SK-N-SH (cell line): Measurements from ENCODE around the gene IFIT1. TPM values are rescaled to one million over a fixed set of nuclear protein-coding genes. Genes with fewer than 3 reads are reported as not detected.

Experiments
- CTCF ChIA-PET: fragments of 300-600, 350-600 bp; formaldehyde crosslinking; extraction: SDS; loops from one replicate; lab custom pipeline; 2021; lab: Yijun Ruan, JAX
- POLR2A ChIA-PET: fragments of 350-600 bp; sonication (Branson Sonifier 250); formaldehyde crosslinking; extraction: SDS; loops from one replicate; lab custom pipeline; 2020; ENCODE audit warnings: antibody characterized with exemption, inconsistent platforms; lab: Yijun Ruan, JAX
- DNase-seq: peaks from one replicate; pipeline ENCODE4 v3.0.0; 2012
- H2AFZ ChIP-seq: fragments of 200-600 bp; sonication (generic); 2 replicates; pipeline ENCODE4 v1.8.1; 2016; ENCODE audit warnings: antibody characterized with exemption, mild to moderate bottlenecking, low read depth
- H3F3A ChIP-seq: fragments of 200-600 bp; sonication (generic); replicated peaks from 2 replicates; pipeline ENCODE3; 2016; ENCODE audit warnings: antibody characterized with exemption, mild to moderate bottlenecking; ENCODE audit not compliant: insufficient read depth
- H3K27ac ChIP-seq, 2 experiments: fragments of 200-500 bp in 1 of 2; fragments of 200-600 bp in 1 of 2; sonication (Bioruptor generic) in 1 of 2; sonication (generic), shearing (Covaris generic) in 1 of 2; 2 replicates each; pipeline versions ENCODE4 v1.5.1 to v1.6.1; 2014 to 2016; ENCODE audit warnings: low read depth in 2 of 2, inconsistent platforms in 1 of 2, low read length in 1 of 2, mild to moderate bottlenecking in 1 of 2, mixed read lengths in 1 of 2
- H3K27me3 ChIP-seq: fragments of 200-600 bp; sonication (generic), shearing (Covaris generic); 2 replicates; pipeline ENCODE4 v1.6.1; 2016; ENCODE audit warnings: mixed run types; ENCODE audit not compliant: insufficient read depth
- H3K36me3 ChIP-seq, 2 experiments: fragments of 200-500 bp in 1 of 2; fragments of 200-600 bp in 1 of 2; sonication (Bioruptor generic) in 1 of 2; sonication (generic) in 1 of 2; replicated peaks in 1 of 2; 2 replicates each; pipeline versions ENCODE3 to v1.5.1; 2014 to 2016; ENCODE audit warnings: low read length in 1 of 2, mild to moderate bottlenecking in 1 of 2; ENCODE audit not compliant: insufficient read depth in 2 of 2, control insufficient read depth in 1 of 2
- H3K4me1 ChIP-seq, 2 experiments: fragments of 200-500 bp in 1 of 2; fragments of 200-600 bp in 1 of 2; sonication (Bioruptor generic) in 1 of 2; sonication (generic), shearing (Covaris generic) in 1 of 2; 2 replicates each; pipeline versions ENCODE4 v1.5.1 to v1.6.1; 2014 to 2016; ENCODE audit warnings: low read depth in 1 of 2, low read length in 1 of 2, mixed run types in 1 of 2; ENCODE audit not compliant: insufficient read depth in 2 of 2, control insufficient read depth in 1 of 2
- H3K4me2 ChIP-seq: fragments of 200-600 bp; sonication (generic), shearing (Covaris generic); 2 replicates; pipeline ENCODE4 v1.6.1; 2017; ENCODE audit warnings: mixed run types
- H3K4me3 ChIP-seq, 2 experiments: fragments of 200-500 bp in 1 of 2; fragments of 200-600 bp in 1 of 2; sonication (Bioruptor generic) in 1 of 2; sonication (generic), shearing (Covaris generic) in 1 of 2; 2 replicates each; pipeline versions ENCODE4 v1.5.1 to v1.8.1; 2014 to 2016; ENCODE audit warnings: low read depth in 2 of 2, inconsistent platforms in 1 of 2, low read length in 1 of 2, mild to moderate bottlenecking in 1 of 2, mixed read lengths in 1 of 2, moderate library complexity in 1 of 2
- H3K79me2 ChIP-seq: fragments of 200-600 bp; sonication (generic); 2 replicates; pipeline ENCODE4 v1.8.1; 2017; ENCODE audit warnings: mild to moderate bottlenecking; ENCODE audit not compliant: insufficient read depth
- H3K9ac ChIP-seq: fragments of 200-600 bp; sonication (generic); 2 replicates; pipeline ENCODE4 v1.6.1; 2017; ENCODE audit warnings: mixed run types
- H3K9me2 ChIP-seq: fragments of 200-600 bp; sonication (generic); 2 replicates; pipeline ENCODE4 v1.6.1; 2017; ENCODE audit warnings: mixed run types
- H3K9me3 ChIP-seq: fragments of 200-600 bp; sonication (generic); 2 replicates; pipeline ENCODE4 v1.6.1; 2017; ENCODE audit warnings: mixed run types, mild to moderate bottlenecking, moderate library complexity
- H4K20me1 ChIP-seq: fragments of 200-600 bp; sonication (generic); 2 replicates; pipeline ENCODE4 v1.6.1; 2017; ENCODE audit warnings: mild to moderate bottlenecking, mixed run types; ENCODE audit not compliant: insufficient read depth
- CHD2 ChIP-seq: fragments of 150-350 bp; IDR thresholded peaks from 2 replicates; pipeline ENCODE4 v1.6.1; 2018; ENCODE audit warnings: low read length; ENCODE audit not compliant: partially characterized antibody
- ELF1 ChIP-seq: IDR thresholded peaks from 2 replicates; pipeline ENCODE4 v1.4.0; 2012
- EP300 ChIP-seq, 2 experiments: IDR thresholded peaks; 2 replicates each; pipeline versions ENCODE4 v1.4.0 to v1.6.1; 2012; ENCODE audit warnings: borderline replicate concordance in 1 of 2, low read depth in 1 of 2, low read length in 1 of 2
- EZH2phosphoT487 ChIP-seq: fragments of 200-600 bp; sonication (generic); IDR thresholded peaks from 2 replicates; pipeline ENCODE4 v1.6.1; 2017; ENCODE audit warnings: low read depth, mixed run types, mild to moderate bottlenecking, antibody characterized with exemption, moderate library complexity, borderline replicate concordance
- FOSL2 ChIP-seq: IDR thresholded peaks from 2 replicates; pipeline ENCODE4 v1.4.0; 2012; ENCODE audit warnings: low read depth, mild to moderate bottlenecking, moderate library complexity, borderline replicate concordance
- FOXJ3 ChIP-seq: sonication (generic); formaldehyde crosslinking; IDR thresholded peaks from 2 replicates; pipeline ENCODE4 v1.5.1; 2020; ENCODE audit warnings: mild to moderate bottlenecking, missing genetic modification reagents
- FOXM1 ChIP-seq: IDR thresholded peaks from 2 replicates; pipeline ENCODE4 v1.4.0; 2012; ENCODE audit warnings: low read depth, mild to moderate bottlenecking
- GABPA ChIP-seq: IDR thresholded peaks from 2 replicates; pipeline ENCODE4 v1.4.0; 2012; ENCODE audit warnings: low read depth, mild to moderate bottlenecking
- GATA2 ChIP-seq: sonication (generic); formaldehyde crosslinking; IDR thresholded peaks from 2 replicates; pipeline ENCODE4 v1.5.0; 2020; ENCODE audit warnings: mild to moderate bottlenecking, missing genetic modification reagents
- IRF3 ChIP-seq: fragments of 150-350 bp; IDR thresholded peaks from 2 replicates; pipeline ENCODE4 v1.6.1; 2016; ENCODE audit warnings: mild to moderate bottlenecking, low read depth, low read length
- JUND ChIP-seq: IDR thresholded peaks from 2 replicates; pipeline ENCODE4 v1.4.0; 2012
- MAX ChIP-seq: IDR thresholded peaks from 2 replicates; pipeline ENCODE4 v1.4.0; 2012; ENCODE audit warnings: low read depth
- MXI1 ChIP-seq: IDR thresholded peaks from 2 replicates; pipeline ENCODE4 v1.6.1; 2012; ENCODE audit warnings: mild to moderate bottlenecking, low read depth, low read length, improper control_type of control experiment
- NRF1 ChIP-seq: IDR thresholded peaks from 2 replicates; pipeline ENCODE4 v1.6.1; 2012; ENCODE audit warnings: low read depth, mild to moderate bottlenecking, low read length
- PBX3 ChIP-seq: IDR thresholded peaks from 2 replicates; pipeline ENCODE4; 2012
- RAD21 ChIP-seq: IDR thresholded peaks from 2 replicates; pipeline ENCODE4 v1.6.1; 2012; ENCODE audit warnings: mild to moderate bottlenecking, low read length
- RXRA ChIP-seq: IDR thresholded peaks from 2 replicates; pipeline ENCODE4 v1.4.0; 2012; ENCODE audit warnings: low read depth, mild to moderate bottlenecking, borderline replicate concordance
- SMC3 ChIP-seq: IDR thresholded peaks from 2 replicates; pipeline ENCODE4 v1.6.1; 2012; ENCODE audit warnings: low read depth, low read length, improper control_type of control experiment
- TAF1 ChIP-seq: IDR thresholded peaks from 2 replicates; pipeline ENCODE4 v1.6.1; 2012; ENCODE audit warnings: low read depth, mild to moderate bottlenecking, low read length, moderate library complexity, borderline replicate concordance
- TCF12 ChIP-seq: IDR thresholded peaks from 2 replicates; pipeline ENCODE4 v1.4.0; 2012
- USF1 ChIP-seq: IDR thresholded peaks from 2 replicates; pipeline ENCODE4 v1.4.0; 2012; ENCODE audit warnings: low read depth, borderline replicate concordance
- USF2 ChIP-seq: fragments of 150-350 bp; IDR thresholded peaks from 2 replicates; pipeline ENCODE4 v1.6.1; 2017; ENCODE audit warnings: antibody characterized with exemption, low read length, low read depth, borderline replicate concordance
- YY1 ChIP-seq: IDR thresholded peaks from 2 replicates; pipeline ENCODE4 v1.4.0; 2012; ENCODE audit warnings: low read depth, mild to moderate bottlenecking
- ZBTB33 ChIP-seq: IDR thresholded peaks from 2 replicates; pipeline ENCODE4 v1.4.0; 2012; ENCODE audit warnings: low read depth, borderline replicate concordance
- WGBS: methylation state at CpG from one replicate; pipeline ENCODE4 v1.1.6; 2017; ENCODE audit warnings: low lambda C conversion rate; 5-methylcytosine and 5-hydroxymethylcytosine counted together
- polyA plus RNA-seq, 3 experiments: library from polyadenylated mRNA; depleted of rRNA; stranded (reverse); fragments of >200 nt; gene quantifications; 2 replicates each; pipeline ENCODE4 v1.2.3, GENCODE V29; 2012

Gene IFIT1
- polyA plus RNA-seq, 1 of the 3 experiments (the other 2 are of a cell fraction): 4.4 TPM

GRCh38 chr10:89427629-89428028 lies 35.2 kb downstream of the IFIT1 start (continued):
- peak; percentile 88 for TF ChIP-seq FOSL2
- no peak for TF ChIP-seq NRF1
- TF ChIP-seq RAD21: no peak
- TF ChIP-seq IRF3: no peak
- 0 out of 2 replicates have a peak, but pooled peaks have one; percentile 21 for TF ChIP-seq MAX
- TF ChIP-seq ELF1: no peak
- no peak for TF ChIP-seq USF1

GRCh38 chr10:89428877-89429276 lies 36.5 kb downstream of the IFIT1 start:
- H3F3A ChIP-seq: no peaks in the 10 kb centered on the region
- H2AFZ ChIP-seq: no peak overlapping the region
- H4K20me1 ChIP-seq: no peaks in the 10 kb centered on the region
- ChIA-PET POLR2A (no interaction called here), CTCF (interaction anchor here (0.9 to 1.9 kb wide), 4 partner anchors 12 to 136 kb away, joined by 3 to 9 read pairs (median 4); no protein-coding TSS in a partner anchor)
- H3K79me2 ChIP-seq: no peaks in the 10 kb centered on the region
- H3K9ac ChIP-seq: no peak overlapping the region
- H3K36me3 ChIP-seq: no peaks in the 10 kb centered on the region
- H3K4me3 ChIP-seq: no peak overlapping the region
- no peak for DNase-seq
- 81% methylated on average over 1 of the region's 1 CpG for WGBS
- H3K4me2 ChIP-seq: no peak overlapping the region
- peaks cover 0 to 25% of the 10 kb centered on the region in 2 experiments; a peak in 3 of 4 replicates for H3K4me1 ChIP-seq
- H3K27me3 ChIP-seq: no peaks in the 10 kb centered on the region
- H3K9me3 ChIP-seq: no peaks in the 10 kb centered on the region
- H3K9me2 ChIP-seq: no peaks in the 10 kb centered on the region
- TF ChIP-seq NRF1 (no peak), GABPA (no peak), GATA2 (CRISPR knock-in tag) (no peak), USF2 (no peak), IRF3 (no peak), CHD2 (no peak), TCF12 (no peak), JUND (no peak), MXI1 (no peak), FOXJ3 (CRISPR knock-in tag) (no peak), EZH2phosphoT487 (no peak), EP300 (IDR thresholded peaks at IDR 0.05; ENCODE audit: borderline replicate concordance in 1 of 2, low read depth in 1 of 2, low read length in 1 of 2) (no peak), FOXM1 (no peak), YY1 (no peak), ZBTB33 (no peak), RXRA (no peak), TAF1 (no peak), FOSL2 (no peak), PBX3 (no peak), SMC3 (no peak)
- no peak overlapping the region for H3K27ac ChIP-seq
